ENCODE data around the gene FBXO22.
"Not testable (repeated sequence)": the region's sequence is repeated elsewhere in the genome, so short reads cannot be mapped to it uniquely, and the experiment has no call there.

GRCh38 chr15:75871589-75871988 is 32.1 kb upstream of the FBXO22 start:
- TF ChIP-seq CTCF, POLR2A, POLR2AphosphoS5, EP300 (IDR thresholded peaks at IDR 0.05): not testable (repeated sequence)
